ACC112 (cell line): ENCODE data around the gene BTF3.
"Not testable (repeated sequence)": the region's sequence is repeated elsewhere in the genome, so short reads cannot be mapped to it uniquely, and the experiment has no call there.

ENCODE experiments used
- H2AFZ ChIP-seq: fragments of 200-600 bp; sonication (generic); one replicate; pipeline ENCODE4 v1.6.0; 2017; ENCODE audit warnings: antibody characterized with exemption, low read length; ENCODE audit not compliant: unreplicated experiment
- H3K27ac ChIP-seq: fragments of 200-600 bp; sonication (generic); 2 replicates; pipeline ENCODE4 v1.5.1; 2014; ENCODE audit warnings: low read depth, mild to moderate bottlenecking, antibody characterized with exemption, low read length, moderate library complexity
- H3K27me3 ChIP-seq: fragments of 200-600 bp; sonication (generic); 2 replicates; pipeline ENCODE4 v1.6.1; 2014; ENCODE audit warnings: mild to moderate bottlenecking, antibody characterized with exemption, low read length, moderate library complexity, mixed read lengths; ENCODE audit not compliant: insufficient read depth
- H3K36me3 ChIP-seq: fragments of 200-600 bp; sonication (generic); 2 replicates; pipeline ENCODE4 v1.6.1; 2016; ENCODE audit warnings: mild to moderate bottlenecking, antibody characterized with exemption, low read length, moderate library complexity, mixed read lengths; ENCODE audit not compliant: insufficient read depth
- H3K4me1 ChIP-seq: fragments of 200-600 bp; sonication (generic); one replicate; pipeline ENCODE4 v1.6.1; 2016; ENCODE audit warnings: low read length, mixed read lengths; ENCODE audit not compliant: insufficient read depth, unreplicated experiment, control insufficient read depth
- H3K4me3 ChIP-seq: fragments of 200-600 bp; sonication (generic); 2 replicates; pipeline ENCODE4 v1.5.1; 2014; ENCODE audit warnings: mild to moderate bottlenecking, low read depth, low read length
- H3K79me2 ChIP-seq: fragments of 200-600 bp; sonication (generic); one replicate; pipeline ENCODE4 v1.6.0; 2016; ENCODE audit warnings: low read length; ENCODE audit not compliant: control insufficient read depth, unreplicated experiment, insufficient read depth

The BTF3 gene

GRCh38 chr5:73497497-73498056, 665 bp upstream of the BTF3 start:
- Histone ChIP-seq H3K27me3 (no peaks in the 10 kb centered on the region), H3K27ac (peak overlapping the region; percentile 86), H2AFZ (peak overlapping the region; percentile 38), H3K79me2 (peaks cover 45% of the 10 kb centered on the region), H3K4me1 (peaks cover 29% of the 10 kb centered on the region), H3K36me3 (peaks cover 24% of the 10 kb centered on the region), H3K4me3 (peak overlapping the region; percentile 91)

GRCh38 chr5:73499187-73499586, 945 bp downstream of the BTF3 start:
- Histone ChIP-seq H3K36me3 (peaks cover 38% of the 10 kb centered on the region), H3K79me2 (peaks cover 55% of the 10 kb centered on the region), H2AFZ (no peak overlapping the region), H3K27ac (peak overlapping the region; percentile 86), H3K4me1 (peaks cover 29% of the 10 kb centered on the region), H3K27me3 (no peaks in the 10 kb centered on the region), H3K4me3 (peak overlapping the region; percentile 91)

GRCh38 chr5:73499756-73500155, 1.5 kb downstream of the BTF3 start:
- peak overlapping the region; percentile 86; the same call in 1 of the 2 replicates for H3K27ac ChIP-seq
- peaks cover 41% of the 10 kb centered on the region for H3K36me3 ChIP-seq
- peaks cover 55% of the 10 kb centered on the region for H3K79me2 ChIP-seq

GRCh38 chr5:73501406-73501805, 3.2 kb downstream of the BTF3 start:
- Histone ChIP-seq H3K4me1 (peaks cover 25% of the 10 kb centered on the region), H3K27me3 (no peaks in the 10 kb centered on the region), H2AFZ (no peak overlapping the region), H3K4me3 (no peak overlapping the region), H3K36me3 (peaks cover 51% of the 10 kb centered on the region), H3K27ac (no peak overlapping the region), H3K79me2 (peaks cover 55% of the 10 kb centered on the region)

More at GRCh38 chr5:73499756-73500155, 1.5 kb downstream of the BTF3 start:
- no peak overlapping the region for H2AFZ ChIP-seq
- H3K27me3 ChIP-seq: no peaks in the 10 kb centered on the region
- H3K4me1 ChIP-seq: peaks cover 27% of the 10 kb centered on the region
- H3K4me3 ChIP-seq: peak overlapping the region; percentile 91

GRCh38 chr5:73506459-73506955, 8.3 kb downstream of the BTF3 start:
- H3K4me1 ChIP-seq: peaks cover 1% of the 10 kb centered on the region
- no peak overlapping the region for H3K27ac ChIP-seq
- H2AFZ ChIP-seq: no peak overlapping the region
- H3K4me3 ChIP-seq: no peak overlapping the region
- H3K36me3 ChIP-seq: peaks cover 34% of the 10 kb centered on the region
- H3K79me2 ChIP-seq: peaks cover 21% of the 10 kb centered on the region
- H3K27me3 ChIP-seq: no peaks in the 10 kb centered on the region

GRCh38 chr5:73507062-73507461, 8.8 kb downstream of the BTF3 start:
- H3K4me3 ChIP-seq: no peak overlapping the region
- no peak overlapping the region for H3K27ac ChIP-seq
- H3K4me1 ChIP-seq: no peaks in the 10 kb centered on the region
- H3K36me3 ChIP-seq: peaks cover 32% of the 10 kb centered on the region
- no peak overlapping the region for H2AFZ ChIP-seq
- peaks cover 15% of the 10 kb centered on the region for H3K79me2 ChIP-seq
- no peaks in the 10 kb centered on the region for H3K27me3 ChIP-seq

GRCh38 chr5:73508521-73508920, 10.3 kb downstream of the BTF3 start:
- H2AFZ ChIP-seq, H3K4me1 ChIP-seq, H3K79me2 ChIP-seq, H3K27ac ChIP-seq, H3K27me3 ChIP-seq, H3K4me3 ChIP-seq: not testable (repeated sequence)
- peaks cover 17% of the 10 kb centered on the region for H3K36me3 ChIP-seq

GRCh38 chr5:73513996-73514395, 15.8 kb downstream of the BTF3 start:
- H3K79me2 ChIP-seq: no peaks in the 10 kb centered on the region
- no peaks in the 10 kb centered on the region for H3K36me3 ChIP-seq
- no peak overlapping the region for H3K4me3 ChIP-seq
- no peak overlapping the region for H2AFZ ChIP-seq
- no peak overlapping the region for H3K27ac ChIP-seq
- H3K4me1 ChIP-seq: no peaks in the 10 kb centered on the region
- no peaks in the 10 kb centered on the region for H3K27me3 ChIP-seq

GRCh38 chr5:73514418-73514817, 16.2 kb downstream of the BTF3 start:
- no peaks in the 10 kb centered on the region for H3K36me3 ChIP-seq
- no peaks in the 10 kb centered on the region for H3K4me1 ChIP-seq
- no peaks in the 10 kb centered on the region for H3K79me2 ChIP-seq
- H3K27ac ChIP-seq: no peak overlapping the region
- no peaks in the 10 kb centered on the region for H3K27me3 ChIP-seq
- no peak overlapping the region for H3K4me3 ChIP-seq
- no peak overlapping the region for H2AFZ ChIP-seq

GRCh38 chr5:73515232-73515631, 17.0 kb downstream of the BTF3 start:
- Histone ChIP-seq H3K4me1 (no peaks in the 10 kb centered on the region), H2AFZ (no peak overlapping the region), H3K4me3 (no peak overlapping the region), H3K36me3 (no peaks in the 10 kb centered on the region), H3K27me3 (no peaks in the 10 kb centered on the region), H3K79me2 (no peaks in the 10 kb centered on the region), H3K27ac (no peak overlapping the region)

- Histone ChIP-seq H2AFZ (peak overlapping the region; percentile 83), H3K36me3 (no peaks in the 10 kb centered on the region), H3K27ac (no peak overlapping the region), H3K79me2 (no peaks in the 10 kb centered on the region), H3K4me1 (no peaks in the 10 kb centered on the region), H3K27me3 (no peaks in the 10 kb centered on the region), H3K4me3 (no peak overlapping the region)
These were observed 21.5 kb downstream of the BTF3 start for GRCh38 chr5:73519531-73520283.
